ENCODE measurements around the gene WWOX.

- TF ChIP-seq EZH2 (IDR thresholded peaks at IDR 0.05; ENCODE audit: borderline replicate concordance, insufficient read depth, low read depth, low read length, poor library complexity, severe bottlenecking), result no peak
- TF ChIP-seq, protein P1, sequence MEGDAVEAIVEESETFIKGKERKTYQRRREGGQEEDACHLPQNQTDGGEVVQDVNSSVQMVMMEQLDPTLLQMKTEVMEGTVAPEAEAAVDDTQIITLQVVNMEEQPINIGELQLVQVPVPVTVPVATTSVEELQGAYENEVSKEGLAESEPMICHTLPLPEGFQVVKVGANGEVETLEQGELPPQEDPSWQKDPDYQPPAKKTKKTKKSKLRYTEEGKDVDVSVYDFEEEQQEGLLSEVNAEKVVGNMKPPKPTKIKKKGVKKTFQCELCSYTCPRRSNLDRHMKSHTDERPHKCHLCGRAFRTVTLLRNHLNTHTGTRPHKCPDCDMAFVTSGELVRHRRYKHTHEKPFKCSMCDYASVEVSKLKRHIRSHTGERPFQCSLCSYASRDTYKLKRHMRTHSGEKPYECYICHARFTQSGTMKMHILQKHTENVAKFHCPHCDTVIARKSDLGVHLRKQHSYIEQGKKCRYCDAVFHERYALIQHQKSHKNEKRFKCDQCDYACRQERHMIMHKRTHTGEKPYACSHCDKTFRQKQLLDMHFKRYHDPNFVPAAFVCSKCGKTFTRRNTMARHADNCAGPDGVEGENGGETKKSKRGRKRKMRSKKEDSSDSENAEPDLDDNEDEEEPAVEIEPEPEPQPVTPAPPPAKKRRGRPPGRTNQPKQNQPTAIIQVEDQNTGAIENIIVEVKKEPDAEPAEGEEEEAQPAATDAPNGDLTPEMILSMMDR (IDR thresholded peaks at IDR 0.05), result no peak
Measured at GRCh38 chr16:78323315-78323714, 223.9 kb downstream of the WWOX start.
